Medulla oblongata (tissue), 1 donor: ENCODE data around the gene ILK.

Source experiments
- DNase-seq: peaks from one replicate; pipeline ENCODE4 v3.0.0-alpha.2; 2015; ENCODE audit errors: extremely low spot score

Gene ILK

DNA sequence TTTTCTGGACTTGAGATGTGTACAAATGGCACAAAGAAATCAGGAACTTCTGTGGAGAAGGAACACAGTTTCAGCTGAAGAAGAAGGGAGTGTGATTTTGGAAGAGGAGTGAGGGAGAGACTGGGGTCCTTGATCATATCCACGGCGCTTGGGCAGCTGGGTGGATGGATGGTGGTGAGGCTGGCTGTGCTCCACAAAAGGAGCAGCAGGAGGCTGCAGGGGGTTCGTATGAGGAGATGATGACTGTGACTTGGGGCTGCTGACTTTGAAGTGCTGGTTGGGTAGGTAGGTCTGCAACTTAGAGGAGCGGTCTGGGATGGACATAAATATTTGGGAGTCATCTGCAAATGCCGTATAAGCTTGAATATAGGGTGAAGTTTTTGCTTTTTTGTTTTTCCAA lies 53.4 kb downstream of the ILK start:
- DNase-seq = no peak

DNA sequence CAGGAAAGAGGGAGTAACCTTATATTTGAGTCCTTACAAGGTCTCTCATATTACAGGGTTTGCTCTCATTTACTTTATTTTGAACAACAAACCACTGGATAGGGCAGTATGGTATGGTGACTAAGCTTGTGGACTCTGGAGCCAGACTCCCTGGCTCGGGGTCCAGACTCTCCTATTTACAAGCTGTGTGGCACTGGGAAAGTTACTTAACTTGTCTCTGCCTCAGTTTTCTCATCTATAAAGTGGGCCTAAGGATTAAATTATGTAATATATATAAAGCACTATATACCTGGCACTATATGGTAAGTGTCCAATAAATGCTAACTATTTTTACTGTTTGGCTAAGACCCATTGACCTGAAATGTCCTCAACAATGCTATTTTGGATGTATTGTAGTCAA lies 53.8 kb downstream of the ILK start:
- DNase-seq = no peak

DNA sequence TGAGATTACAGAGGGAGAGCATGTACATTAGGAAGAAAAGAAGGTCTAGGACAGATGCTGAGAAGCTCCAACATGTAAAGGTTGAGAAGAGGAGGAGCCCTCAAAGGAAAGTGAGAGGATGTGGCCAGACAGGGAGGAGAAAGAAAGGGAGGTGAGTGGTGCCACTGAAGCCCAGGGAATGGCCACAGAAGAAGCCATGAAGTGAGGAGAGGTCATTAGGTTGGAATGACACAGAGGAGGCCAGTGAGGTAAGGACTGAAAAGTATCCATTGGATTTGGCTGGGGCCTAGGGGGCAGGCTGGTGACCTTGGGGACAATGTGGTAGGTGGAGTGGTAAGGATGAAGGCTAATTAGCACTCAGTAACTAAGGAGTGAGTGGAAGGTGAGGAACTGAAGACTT lies 55.1 kb downstream of the ILK start:
- DNase-seq = no peak
